ENCODE data around the gene XRRA1.

DNA sequence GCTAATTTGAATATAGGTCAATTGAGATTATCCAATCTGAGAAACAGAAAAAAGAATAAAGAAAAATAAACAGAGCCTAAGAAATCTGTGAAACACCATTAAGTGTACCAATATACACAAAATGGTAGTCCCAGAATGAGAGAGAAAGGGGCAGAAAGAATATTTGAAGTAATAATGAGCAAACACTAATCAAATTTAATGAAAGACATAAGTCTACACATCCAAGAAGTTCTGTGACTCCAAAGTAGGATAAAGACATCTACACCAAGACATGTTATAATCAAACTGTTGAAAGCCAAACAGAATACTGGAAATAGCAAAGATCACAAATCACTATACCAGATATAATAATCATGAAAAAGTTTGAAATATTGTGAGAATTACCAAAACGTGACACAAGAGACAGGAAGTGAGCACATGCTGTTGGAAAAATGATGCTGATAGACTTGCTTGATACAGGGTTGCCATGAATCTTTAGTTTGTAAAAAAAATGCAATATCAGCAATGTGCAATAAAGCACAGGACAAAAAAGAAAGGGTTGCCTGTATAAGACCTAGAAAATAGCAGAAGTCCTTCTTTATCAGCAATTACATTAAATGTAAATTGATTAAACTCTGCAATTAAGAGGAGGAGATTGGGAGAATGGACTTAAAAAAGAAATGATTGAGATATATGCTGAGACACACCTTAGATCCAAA is 124.5 kb downstream of the XRRA1 start:
- TF ChIP-seq, protein P1, sequence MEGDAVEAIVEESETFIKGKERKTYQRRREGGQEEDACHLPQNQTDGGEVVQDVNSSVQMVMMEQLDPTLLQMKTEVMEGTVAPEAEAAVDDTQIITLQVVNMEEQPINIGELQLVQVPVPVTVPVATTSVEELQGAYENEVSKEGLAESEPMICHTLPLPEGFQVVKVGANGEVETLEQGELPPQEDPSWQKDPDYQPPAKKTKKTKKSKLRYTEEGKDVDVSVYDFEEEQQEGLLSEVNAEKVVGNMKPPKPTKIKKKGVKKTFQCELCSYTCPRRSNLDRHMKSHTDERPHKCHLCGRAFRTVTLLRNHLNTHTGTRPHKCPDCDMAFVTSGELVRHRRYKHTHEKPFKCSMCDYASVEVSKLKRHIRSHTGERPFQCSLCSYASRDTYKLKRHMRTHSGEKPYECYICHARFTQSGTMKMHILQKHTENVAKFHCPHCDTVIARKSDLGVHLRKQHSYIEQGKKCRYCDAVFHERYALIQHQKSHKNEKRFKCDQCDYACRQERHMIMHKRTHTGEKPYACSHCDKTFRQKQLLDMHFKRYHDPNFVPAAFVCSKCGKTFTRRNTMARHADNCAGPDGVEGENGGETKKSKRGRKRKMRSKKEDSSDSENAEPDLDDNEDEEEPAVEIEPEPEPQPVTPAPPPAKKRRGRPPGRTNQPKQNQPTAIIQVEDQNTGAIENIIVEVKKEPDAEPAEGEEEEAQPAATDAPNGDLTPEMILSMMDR (IDR thresholded peaks at IDR 0.05): no peak
- no peak for TF ChIP-seq ZFX (IDR thresholded peaks at IDR 0.05; ENCODE audit: borderline replicate concordance)

Measured in 22Rv1 (cell line).